Measurements from ENCODE around the gene ASIC4. TPM values are rescaled to one million over a fixed set of nuclear protein-coding genes. Genes with fewer than 3 reads are reported as not detected.

The ASIC4 gene
- total RNA-seq, 1 experiment from 2014 or later: not detected

DNA sequence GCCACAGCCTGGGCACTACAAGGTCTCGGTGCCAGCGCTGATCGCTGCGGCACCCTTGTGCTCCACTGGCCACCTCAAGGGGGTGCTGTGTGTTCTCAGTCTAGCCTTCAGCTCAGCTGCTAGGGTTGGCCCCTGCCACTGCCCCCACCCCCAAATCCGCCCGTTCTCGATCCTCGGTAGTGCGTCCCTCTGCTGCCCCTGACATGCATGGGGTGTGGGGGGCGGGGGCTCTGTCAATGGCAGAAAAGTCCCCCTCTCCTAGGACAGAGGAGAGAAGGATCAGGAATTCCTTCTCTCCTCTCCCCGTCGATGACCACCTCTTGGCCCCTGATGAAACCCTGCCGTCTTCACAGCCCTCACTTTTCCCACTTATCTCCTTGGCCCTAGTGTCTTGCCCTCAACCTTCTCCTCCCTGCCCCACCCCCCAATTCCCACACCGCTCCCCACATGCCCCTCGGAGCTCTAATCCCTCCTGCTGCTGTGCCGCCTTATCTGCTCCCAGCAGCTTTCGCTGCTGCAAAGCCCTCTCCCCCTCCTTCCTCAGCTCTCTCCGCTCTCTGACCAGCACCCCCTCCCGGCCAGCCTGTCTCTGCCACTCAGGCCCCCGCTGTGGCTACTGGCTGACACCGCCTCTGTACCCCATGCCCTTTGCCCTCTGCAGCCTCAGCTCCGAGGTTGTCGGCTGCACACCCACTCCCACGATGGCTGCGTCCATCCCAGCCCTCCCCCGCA lies 4.3 kb upstream of the ASIC4 start:
- intact Hi-C loops (cut with micrococcal nuclease): loop anchor here (1.0 kb wide), 1 partner anchor 20 kb away; no protein-coding TSS in a partner anchor
- Mint-ChIP-seq H3K9me3 (ENCODE audit: unreplicated experiment) (no peaks in the 10 kb centered on the region), H3K27ac (ENCODE audit: low read depth, unreplicated experiment) (no peak overlapping the region), H3K36me3 (ENCODE audit: insufficient read depth, unreplicated experiment) (no peaks in the 10 kb centered on the region), H3K27me3 (ENCODE audit: insufficient read depth, unreplicated experiment) (peaks cover 53% of the 10 kb centered on the region), H3K4me1 (ENCODE audit: insufficient read depth, unreplicated experiment) (peaks cover 11% of the 10 kb centered on the region), H3K4me3 (ENCODE audit: unreplicated experiment) (peak overlapping the region; percentile 38)
- ChIA-PET POLR2A (interaction anchor here (1.2 to 1.3 kb wide), 2 partner anchors 10 to 12 kb away, joined by 3 to 5 read pairs; no protein-coding TSS in a partner anchor), CTCF (interaction anchor here (0.6 to 3.7 kb wide), 22 partner anchors 9 to 215 kb away, joined by 3 to 34 read pairs (median 4); partner anchors contain the start of gene GMPPA)
- TF ChIP-seq, protein P1, sequence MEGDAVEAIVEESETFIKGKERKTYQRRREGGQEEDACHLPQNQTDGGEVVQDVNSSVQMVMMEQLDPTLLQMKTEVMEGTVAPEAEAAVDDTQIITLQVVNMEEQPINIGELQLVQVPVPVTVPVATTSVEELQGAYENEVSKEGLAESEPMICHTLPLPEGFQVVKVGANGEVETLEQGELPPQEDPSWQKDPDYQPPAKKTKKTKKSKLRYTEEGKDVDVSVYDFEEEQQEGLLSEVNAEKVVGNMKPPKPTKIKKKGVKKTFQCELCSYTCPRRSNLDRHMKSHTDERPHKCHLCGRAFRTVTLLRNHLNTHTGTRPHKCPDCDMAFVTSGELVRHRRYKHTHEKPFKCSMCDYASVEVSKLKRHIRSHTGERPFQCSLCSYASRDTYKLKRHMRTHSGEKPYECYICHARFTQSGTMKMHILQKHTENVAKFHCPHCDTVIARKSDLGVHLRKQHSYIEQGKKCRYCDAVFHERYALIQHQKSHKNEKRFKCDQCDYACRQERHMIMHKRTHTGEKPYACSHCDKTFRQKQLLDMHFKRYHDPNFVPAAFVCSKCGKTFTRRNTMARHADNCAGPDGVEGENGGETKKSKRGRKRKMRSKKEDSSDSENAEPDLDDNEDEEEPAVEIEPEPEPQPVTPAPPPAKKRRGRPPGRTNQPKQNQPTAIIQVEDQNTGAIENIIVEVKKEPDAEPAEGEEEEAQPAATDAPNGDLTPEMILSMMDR (IDR thresholded peaks at IDR 0.05; ENCODE audit: unreplicated experiment): peak; percentile 61
- DNase-seq (ENCODE audit: unreplicated experiment): peak; percentile 60
- no TSS peak for BruUV-seq (replicated peaks)

DNA sequence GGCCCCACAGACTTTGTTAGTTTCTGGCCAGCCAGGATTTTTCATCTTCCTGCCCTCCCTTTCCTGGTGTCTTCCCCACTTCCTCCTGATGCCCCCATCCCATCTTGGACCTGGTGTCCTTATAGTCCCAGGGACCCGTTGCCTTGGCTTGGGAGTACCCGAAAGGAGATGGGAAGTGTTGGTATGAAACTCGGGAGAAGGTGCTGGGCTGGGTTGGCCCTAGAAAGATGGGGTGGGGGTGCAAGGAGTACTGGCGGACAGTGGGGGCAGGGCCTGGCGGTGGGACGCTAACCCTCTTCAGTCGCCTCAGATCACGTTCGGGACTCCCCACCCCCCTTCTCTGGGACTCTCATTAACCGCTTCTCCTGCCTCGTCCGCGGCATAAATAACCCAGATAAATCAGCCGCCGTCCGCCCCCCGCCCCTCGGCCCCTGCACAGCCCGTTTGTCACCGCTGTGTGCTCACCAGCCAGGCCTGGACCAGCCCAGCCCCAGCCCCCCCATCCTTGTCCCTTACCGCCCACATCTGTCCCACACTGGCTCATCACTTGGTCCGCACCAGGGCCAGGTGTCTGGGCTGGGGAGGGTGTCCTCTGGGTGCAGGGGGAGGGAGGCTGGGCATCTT lies 3.7 kb upstream of the ASIC4 start:
- no peak for DNase-seq (ENCODE audit: unreplicated experiment)
- H3K36me3 Mint-ChIP-seq (ENCODE audit: insufficient read depth, unreplicated experiment): no peaks in the 10 kb centered on the region
- H3K27me3 Mint-ChIP-seq (ENCODE audit: insufficient read depth, unreplicated experiment): peaks cover 57% of the 10 kb centered on the region
- TF ChIP-seq, protein P1 (IDR thresholded peaks at IDR 0.05; ENCODE audit: unreplicated experiment): no peak
- ChIA-PET POLR2A (interaction anchor here (0.7 to 1.3 kb wide), 3 partner anchors 11 to 13 kb away, joined by 3 to 5 read pairs (median 3); no protein-coding TSS in a partner anchor), CTCF (interaction anchor here (0.6 to 3.7 kb wide), 17 partner anchors 8 to 823 kb away, joined by 3 to 34 read pairs (median 4); no protein-coding TSS in a partner anchor)
- no peak overlapping the region for H3K27ac Mint-ChIP-seq (ENCODE audit: low read depth, unreplicated experiment)
- no TSS peak for BruUV-seq (replicated peaks)
- no peak overlapping the region for H3K4me3 Mint-ChIP-seq (ENCODE audit: unreplicated experiment)
- H3K4me1 Mint-ChIP-seq (ENCODE audit: insufficient read depth, unreplicated experiment): peaks cover 11% of the 10 kb centered on the region
- no peaks in the 10 kb centered on the region for H3K9me3 Mint-ChIP-seq (ENCODE audit: unreplicated experiment)
- intact Hi-C loops (cut with micrococcal nuclease): no loop called here

DNA sequence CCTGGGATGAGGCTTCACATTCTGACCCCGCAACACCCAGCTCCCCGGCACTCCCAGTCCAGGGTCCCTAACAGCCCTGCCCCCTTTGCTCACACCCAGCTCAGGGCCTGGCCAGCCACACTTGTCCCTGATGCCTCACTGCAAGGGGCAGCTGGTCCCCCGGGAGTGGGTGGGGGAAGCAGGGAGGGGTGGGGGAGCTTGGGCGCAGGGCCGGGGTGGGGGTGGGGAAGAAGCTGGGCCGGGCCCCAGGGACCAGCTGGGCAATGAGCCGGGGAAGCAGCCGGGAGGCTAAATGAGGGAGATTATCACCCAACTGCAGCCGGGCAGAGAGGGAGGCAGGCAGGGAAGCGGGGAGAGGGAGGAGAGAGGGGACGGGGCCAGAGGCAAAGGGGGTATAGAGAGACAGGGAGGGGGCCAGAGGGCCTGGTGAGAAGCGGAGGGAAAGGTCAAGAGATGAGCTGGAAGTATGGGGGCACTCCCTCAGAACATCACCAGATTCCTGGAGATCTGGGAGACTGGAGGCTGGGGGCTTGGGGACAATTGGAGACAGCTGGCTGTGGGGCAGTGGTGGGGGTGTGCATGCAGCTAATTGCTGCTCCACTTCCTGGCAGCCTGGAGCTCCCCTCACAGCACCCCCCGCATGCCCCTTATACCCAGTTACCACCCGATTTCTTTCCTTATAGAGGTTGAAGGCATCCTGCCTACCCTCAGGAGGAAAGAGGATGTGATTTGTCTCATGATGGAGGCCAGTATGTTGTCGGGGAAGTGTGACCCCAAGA lies 2.5 kb upstream of the ASIC4 start:
- no peaks in the 10 kb centered on the region for H3K9me3 Mint-ChIP-seq (ENCODE audit: unreplicated experiment)
- no TSS peak for BruUV-seq (replicated peaks)
- intact Hi-C loops (cut with micrococcal nuclease): no loop called here
- DNase-seq (ENCODE audit: unreplicated experiment): no peak
- no peaks in the 10 kb centered on the region for H3K36me3 Mint-ChIP-seq (ENCODE audit: insufficient read depth, unreplicated experiment)
- ChIA-PET POLR2A (interaction anchor here (0.6 to 0.7 kb wide), 2 partner anchors 266 to 329 kb away, joined by 4 to 6 read pairs; partner anchors contain the start of genes GLB1L and STK16), CTCF (interaction anchor here (0.5 to 2.3 kb wide), 13 partner anchors 8 to 989 kb away, joined by 3 to 11 read pairs (median 3); partner anchors contain the start of gene GMPPA)
- H3K4me1 Mint-ChIP-seq (ENCODE audit: insufficient read depth, unreplicated experiment): peaks cover 11% of the 10 kb centered on the region
- H3K27me3 Mint-ChIP-seq (ENCODE audit: insufficient read depth, unreplicated experiment): peaks cover 69% of the 10 kb centered on the region
- no peak overlapping the region for H3K4me3 Mint-ChIP-seq (ENCODE audit: unreplicated experiment)
- H3K27ac Mint-ChIP-seq (ENCODE audit: low read depth, unreplicated experiment): no peak overlapping the region
- TF ChIP-seq, protein P1 (IDR thresholded peaks at IDR 0.05; ENCODE audit: unreplicated experiment): no peak
